Hematopoietic multipotent progenitor cell treated with erythropoietin and hydrocortisone succinate and interleukin-3 and kit ligand, for 8 days (in vitro differentiated cells): ENCODE data around the gene KY.
A peak's percentile ranks its signal among the peaks of the same experiment; 100 is the strongest.

Source experiments
- DNase-seq: peaks from one replicate; pipeline ENCODE4 v3.0.0-alpha.2; 2015

KY gene

DNA sequence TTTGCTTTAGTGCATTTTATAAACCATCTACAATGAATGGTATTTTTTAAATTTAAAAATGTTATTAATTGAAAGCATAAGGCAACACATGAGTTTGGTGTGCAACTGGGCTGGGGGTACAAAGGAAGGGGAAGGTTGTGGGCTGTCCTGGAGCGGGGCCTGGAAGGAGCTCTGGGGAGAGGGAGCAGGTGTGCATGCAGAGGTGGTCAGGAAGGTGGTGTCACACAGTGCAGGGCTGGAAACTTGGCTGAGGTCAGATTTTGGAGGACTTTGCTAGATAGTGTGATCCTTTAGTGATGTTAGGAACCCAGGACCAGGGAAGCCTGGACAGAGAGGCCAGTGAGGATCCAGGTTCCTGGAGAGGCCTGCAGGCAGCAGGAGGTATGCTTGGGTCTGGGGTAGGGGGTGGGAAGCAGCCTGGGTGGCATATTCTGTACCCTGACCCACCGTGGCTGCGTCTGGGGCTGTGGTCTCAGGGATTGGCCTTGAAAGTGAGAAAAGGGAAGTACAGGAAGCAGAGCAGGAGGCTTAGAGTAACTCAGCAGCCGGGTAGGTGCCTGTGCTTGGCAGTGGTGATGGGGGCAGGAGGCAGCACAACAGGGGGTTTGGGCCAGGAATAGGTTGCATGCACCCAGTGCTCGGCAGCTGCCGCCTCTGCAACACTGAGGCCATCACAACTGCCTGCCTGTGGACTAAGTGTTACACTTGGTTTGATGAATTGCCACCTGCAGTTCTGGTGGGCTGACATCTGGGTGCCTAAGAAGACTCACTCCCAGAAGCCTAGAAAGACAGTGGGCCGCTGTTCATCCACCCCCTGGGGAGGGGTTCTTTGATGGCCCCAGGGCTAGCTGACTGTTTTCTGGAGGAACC, 33.0 kb downstream of the KY start:
- no peak for DNase-seq

GRCh38 chr3:134615743-134616142, 35.1 kb downstream of the KY start:
- no peak for DNase-seq

DNA sequence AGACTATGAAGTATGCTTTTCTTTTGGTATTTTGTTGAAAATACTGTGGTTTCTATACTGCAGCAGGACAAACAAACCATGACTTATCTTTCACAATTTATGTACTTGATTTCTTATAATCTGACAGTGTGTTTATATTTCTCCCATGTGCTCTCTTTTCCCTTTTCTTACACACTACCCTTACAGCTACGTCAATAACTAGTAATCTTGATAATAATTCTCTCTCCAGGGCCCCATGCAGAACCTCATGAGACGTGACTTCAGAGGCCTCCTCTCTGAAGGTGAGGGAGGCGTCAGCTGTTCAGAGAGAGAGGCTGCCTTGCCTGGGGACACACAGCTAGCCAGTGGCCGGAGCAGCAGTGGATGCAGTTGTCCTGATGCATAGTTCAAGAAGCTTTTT, 35.9 kb downstream of the KY start:
- DNase-seq = no peak

DNA sequence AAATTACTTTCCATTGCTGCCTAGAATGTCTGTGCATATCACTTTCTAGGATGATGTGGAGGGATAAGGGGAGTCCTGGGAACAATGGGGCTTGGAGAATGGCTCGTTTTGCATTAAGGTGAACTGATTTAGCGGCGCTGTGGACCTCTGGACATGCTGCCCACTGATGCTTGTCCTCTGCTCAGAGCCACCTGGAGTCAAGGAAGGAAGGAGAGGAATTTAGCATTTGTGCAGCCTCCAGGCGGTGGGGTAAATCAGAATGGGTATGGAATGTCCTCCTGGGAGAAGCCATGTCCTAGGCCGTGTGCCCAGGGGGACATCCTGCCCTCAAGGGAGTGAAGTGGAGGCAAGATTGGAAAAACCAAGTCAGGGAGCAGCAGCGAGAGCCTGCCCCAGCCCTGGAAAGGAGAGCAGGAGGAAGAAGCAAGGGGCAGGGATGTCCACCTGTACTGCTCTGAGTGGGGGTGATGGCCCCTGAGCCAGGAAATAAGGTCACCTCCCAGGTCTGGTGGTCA, 37.8 kb downstream of the KY start:
- no peak for DNase-seq

DNA sequence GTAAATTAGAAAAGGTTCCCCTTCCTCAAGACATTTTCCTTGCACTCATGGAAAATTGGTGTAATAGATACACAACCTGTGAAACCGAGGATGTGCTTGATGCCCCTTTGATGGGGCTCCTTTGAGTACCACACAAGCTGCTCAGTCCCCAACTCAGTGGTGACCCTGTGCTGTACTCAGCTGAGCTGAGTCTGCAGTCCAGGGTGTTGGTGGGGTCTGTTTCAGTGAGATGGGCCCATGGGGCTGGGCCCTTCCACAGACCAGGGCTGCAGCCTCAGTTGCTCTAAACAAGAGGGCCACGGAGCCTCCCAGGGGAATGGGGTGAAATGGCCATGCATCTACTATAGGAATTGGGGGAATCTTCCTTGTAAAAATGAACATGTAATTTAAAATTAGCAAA, 39.3 kb downstream of the KY start:
- no peak for DNase-seq

DNA sequence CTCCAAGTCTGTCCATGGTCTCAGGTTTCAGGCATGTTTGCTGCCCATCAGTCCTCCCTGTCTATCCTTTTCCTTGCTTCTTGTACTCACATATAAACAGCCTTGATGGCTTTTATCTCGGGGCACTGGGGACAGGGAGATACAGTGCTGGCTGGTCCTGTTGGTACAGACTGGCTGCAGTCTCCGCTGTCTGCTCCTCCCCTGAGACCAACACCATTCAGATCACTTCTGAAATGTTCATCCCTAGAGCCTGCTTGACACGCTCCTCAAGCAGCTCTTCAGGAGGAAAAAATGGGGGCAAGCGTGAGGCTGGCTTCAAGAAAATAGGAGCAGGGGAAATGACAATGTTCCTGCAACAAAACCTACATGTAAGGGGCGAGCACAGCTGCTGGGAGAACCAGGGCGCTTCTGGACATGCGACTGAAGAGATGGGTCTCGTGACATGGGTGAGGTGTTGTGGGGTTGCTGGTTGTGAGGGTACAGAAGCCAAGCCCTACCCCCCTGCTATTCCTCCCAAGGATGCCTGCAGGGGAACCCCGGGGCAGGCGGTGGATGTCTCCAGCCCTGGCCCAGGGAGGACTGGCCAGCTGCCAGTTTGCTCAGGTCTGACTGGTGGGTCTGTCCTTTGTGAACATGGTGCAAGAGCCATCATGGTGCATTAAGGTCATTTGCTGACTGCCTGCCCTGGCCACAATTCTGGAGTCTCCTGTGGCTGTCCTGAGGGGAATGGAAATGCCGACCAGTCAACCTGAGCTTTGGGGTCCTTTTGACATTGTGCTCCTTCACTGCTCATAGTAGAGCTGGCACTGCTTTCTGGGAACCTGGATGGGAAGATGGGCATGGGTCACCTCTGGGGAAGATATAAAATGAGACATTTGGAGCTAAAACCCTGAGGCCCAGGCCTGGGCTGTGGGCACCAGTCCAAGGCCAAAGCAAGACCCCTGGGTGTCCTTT, 40.1 kb downstream of the KY start:
- DNase-seq = no peak

DNA sequence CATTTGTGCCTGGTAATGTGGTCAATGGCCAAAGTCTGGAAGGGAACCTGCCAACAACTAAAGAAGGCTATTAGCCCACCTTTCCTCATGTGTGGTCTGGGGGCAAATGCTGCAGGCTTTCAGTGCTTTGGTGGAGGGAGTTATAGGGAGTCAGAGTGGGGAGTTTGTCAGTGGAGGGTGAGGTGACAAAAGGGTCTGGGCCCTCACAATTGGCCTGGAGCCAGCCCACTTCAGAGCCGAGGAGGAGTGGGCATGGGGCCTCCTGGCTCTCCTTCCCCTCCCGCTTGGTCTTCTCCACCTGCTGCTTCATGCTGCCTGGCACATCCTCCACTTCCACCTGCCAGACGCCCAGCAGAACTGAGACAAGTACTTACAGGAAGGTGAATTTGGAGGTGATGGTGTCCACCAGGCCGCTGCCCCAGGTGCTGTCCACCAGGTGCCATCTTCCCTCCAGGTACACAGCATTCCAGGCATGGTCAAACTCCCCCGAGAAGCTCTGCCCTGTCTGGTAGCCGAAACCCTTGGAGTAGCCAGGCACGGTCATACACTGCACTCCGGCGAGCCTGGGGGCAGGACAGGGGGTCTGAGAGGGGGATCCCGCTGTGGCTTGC, 40.9 kb downstream of the KY start:
- DNase-seq = no peak

DNA sequence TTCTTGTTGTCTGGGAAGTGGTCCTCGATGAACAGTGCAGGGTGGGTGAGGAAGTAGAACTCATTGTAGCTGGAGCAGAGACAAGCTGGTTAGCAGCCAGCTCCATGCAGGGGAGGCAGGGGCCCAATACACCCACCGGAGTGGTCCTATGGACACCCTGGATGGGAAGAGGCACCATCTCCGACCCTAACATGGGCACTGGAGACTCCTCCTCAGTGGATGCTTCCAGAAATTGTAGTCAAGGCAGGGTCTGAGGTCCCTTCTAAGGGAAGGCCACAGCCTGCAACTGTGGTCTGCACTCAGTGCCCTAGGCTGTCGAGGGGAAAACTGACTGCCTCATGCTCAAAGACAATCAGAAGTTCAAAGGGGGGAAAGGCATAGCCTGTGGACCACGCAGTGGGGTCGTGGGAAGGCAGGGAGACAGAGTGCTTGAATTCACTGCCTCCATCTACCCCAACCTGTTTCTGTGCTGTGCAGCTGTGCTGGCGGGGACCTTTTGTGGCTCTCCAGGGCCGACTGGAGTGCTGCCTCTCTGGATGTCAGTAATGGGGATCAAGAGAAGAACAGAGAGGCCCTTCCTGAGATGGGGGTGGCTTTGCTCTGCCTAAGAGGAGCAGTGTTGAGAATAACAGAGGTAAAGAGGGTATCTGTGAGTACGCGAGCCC, 41.9 kb downstream of the KY start:
- DNase-seq = no peak

DNA sequence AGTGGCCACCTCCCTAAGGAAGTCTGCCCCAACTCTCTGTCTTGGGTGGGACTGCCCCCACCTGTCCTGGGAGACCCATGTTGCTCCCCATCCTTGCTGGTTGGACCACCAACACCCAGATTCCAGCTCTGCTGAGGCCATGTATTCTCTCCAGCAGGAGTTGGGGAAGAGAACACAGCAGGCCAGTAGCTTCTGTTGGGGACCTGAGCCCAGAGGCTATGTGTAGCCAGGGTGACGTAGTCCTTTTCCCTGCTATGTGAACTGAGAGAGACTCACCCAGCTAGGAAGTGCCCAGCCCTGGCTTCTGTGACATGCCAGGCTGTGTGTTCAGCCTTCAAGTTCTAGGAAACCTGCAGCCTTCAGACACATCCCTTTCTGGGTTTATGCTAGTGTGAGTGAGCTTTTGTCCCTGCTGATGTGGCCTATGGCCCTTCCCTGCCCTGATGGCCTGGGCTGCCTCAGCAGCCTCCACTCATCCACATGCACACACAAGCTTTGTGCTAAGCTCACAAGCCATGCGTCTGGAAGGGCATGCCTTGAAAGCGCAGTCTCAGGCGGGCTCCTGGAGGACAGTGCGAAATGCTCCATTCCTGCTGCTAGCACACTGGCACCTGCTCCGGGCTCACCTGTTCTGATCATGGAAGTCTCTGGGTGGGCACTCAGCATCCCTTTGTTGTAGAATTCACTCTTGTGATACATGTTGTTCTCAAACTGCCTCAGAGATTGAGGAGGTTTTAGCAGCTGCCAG, 42.6 kb downstream of the KY start:
- DNase-seq = no peak

DNA sequence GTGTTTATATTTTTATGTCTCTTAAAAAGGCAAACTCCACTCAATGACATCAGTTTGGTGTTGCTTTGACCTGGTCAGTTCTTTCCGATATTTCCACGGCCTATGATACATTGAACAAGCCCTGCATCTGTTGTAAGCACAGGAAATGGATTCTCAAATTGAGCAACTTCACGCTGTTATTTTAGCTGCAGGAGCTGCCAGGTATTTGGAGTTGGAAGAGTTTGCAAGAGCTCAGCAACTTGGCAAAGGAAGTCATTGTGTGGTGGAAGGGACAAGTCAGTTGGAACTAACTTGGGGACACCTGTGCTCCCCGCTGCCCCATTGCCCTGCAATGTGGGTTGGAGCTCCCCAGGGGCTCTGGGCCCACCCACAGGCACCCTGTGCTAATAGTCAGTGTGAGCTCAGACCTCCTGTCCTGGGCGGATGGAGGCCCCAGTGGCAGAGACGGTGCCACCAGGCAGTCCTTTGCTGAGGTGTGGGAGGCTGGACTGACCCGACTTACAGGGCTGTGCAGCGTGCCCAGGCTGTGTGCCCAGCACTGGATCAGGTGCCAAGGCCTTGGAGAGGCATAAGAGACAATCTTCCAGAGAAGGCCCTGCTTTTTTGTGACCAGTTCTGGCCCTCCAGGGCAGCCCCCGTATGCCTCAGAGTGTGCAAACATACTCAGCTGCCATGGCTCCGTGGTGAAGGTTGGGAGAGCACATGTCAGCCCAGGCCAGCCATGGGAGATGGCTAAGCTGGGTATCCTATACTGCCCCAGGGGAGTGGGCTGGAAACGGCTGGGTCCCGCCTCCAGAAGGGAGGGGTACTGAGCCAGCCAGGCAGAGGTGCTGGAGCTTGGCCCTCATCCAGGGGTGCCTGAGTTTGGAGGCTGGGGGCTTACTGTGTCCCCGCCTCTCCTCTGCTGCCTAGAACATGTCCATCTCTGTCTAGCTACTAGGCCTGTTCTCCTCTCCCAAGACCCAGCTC, 43.5 kb downstream of the KY start:
- DNase-seq = peak; percentile 2

DNA sequence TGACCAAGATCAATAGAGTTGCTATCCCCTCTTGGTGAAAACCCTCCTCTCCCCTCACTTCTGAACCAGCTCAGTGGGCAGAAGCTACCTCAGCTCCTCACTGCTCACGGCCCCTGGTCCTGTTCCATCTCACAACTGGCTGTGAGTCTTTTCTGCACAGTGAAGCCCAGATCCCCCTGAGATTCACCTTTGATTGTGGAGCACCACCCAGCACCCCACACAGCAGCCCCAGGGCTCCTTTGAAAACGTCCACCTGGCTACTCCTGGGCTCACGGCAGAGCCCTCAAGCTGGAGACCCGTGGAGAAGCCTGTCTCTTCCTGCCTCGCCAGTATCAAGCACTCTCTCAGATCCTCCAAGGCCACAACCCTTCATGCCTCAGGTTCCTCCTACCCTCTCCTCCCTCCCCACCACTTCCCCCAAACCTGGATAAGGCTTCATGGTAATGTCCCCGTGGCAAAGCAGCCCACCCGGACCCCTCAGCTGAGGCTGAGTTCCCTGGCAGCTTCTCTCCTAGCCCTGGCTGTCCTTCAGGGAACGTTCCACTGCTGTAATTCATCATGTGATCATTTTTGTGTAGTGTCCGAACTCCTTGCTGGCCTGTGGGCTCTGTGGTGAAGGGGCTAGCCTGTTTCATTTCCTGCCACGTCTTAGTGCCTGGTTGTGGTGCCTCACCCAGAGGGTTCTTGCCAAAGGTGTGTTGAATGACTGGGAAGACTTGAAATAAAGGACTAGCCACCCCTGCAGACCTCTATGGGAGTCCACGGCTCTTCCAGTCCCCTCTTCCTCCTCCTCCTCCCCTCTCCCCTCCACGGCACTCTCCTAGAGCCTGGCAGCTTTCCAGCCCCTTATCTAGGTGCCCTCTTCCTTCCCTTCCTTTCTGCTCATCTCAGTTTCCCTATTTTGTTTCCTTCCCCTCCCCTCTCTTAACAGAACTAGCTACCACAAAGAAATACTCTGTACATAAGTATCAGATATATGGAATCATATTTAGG, 44.5 kb downstream of the KY start:
- peak; percentile 43 for DNase-seq

GRCh38 chr3:134605556-134605955, 45.3 kb downstream of the KY start:
- no peak for DNase-seq

DNA sequence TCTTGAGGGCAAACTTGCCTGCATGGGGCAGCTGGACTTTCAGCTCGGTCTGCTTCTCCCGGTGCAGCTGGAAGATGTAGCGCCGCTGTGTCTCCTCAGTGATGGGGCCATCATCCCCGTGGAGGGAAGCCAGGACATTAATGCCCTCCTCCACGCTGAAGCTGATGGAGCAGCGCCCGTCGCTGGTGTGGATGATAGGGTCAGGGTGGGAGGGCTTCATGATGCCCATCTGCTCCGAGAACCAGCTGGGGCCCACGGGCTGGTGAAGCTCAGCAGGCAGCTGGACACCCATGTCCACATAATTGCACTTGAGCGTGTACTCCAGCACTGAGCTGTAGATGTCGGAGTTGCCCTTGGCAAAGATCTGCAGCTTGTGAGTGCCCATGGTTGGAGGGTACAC, 46.9 kb downstream of the KY start:
- no peak for DNase-seq

GRCh38 chr3:134603480-134603879, 47.3 kb downstream of the KY start:
- DNase-seq = no peak

GRCh38 chr3:134602440-134602814, 48.4 kb downstream of the KY start:
- no peak for DNase-seq

DNA sequence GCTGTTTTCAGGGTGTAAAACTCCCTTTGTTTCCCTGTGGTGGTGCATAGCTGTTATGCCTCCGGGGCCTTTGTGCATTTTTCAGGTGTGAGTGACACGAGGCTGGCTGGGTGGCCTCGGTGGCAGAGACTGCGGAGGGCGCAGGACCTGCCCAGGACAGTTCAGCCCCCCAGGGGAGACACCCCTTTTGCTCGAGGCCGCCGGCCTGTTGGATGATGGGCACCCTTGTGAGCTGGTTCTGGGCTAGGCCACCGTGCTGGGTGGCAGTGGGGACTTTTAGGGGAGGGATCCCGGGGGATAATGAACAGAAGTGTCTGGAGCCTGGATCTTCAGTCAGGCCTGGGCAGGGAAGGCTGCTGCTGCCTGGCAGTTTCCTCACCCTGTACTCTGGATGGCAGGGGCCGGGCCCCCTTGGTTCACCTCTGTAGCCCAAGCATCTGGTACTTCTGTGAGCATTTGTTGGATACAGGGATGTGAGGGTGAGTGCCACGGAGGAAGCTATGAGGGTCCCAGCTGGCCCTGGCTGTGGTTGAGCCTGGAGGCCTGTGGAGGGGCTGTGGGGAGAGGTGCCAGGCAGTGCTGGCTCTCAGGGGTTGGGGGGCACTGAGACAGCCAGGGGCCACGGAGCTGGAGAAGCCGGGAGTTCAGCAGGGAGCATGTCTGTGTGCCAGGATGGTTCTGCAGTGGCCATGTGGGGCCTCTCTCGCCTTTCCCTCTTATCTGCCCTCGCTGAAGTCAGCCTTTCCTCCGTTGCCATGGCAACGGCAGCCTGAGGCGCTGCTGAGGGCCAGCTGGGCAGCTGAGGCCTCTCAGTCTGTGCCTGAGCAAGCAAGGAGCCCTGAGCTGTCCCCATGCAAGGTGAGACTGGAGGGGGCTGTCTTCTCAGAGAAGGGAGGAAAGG, 49.0 kb downstream of the KY start:
- DNase-seq = peak; percentile 53

- DNase-seq = peak; percentile 61
Measured at GRCh38 chr3:134600685-134601463, 49.9 kb downstream of the KY start.
